GM21515 (cell line): ENCODE measurements around the gene GARIN5A.
"Not testable (repeated sequence)": the region's sequence is repeated elsewhere in the genome, so short reads cannot be mapped to it uniquely, and the experiment has no call there.

ENCODE experiments used
- ATAC-seq: cut with Tn5 transposase; IDR thresholded peaks from one replicate; pipeline ENCODE4 v1.9.1; 2021; ENCODE audit not compliant: unreplicated experiment

GARIN5A gene

DNA sequence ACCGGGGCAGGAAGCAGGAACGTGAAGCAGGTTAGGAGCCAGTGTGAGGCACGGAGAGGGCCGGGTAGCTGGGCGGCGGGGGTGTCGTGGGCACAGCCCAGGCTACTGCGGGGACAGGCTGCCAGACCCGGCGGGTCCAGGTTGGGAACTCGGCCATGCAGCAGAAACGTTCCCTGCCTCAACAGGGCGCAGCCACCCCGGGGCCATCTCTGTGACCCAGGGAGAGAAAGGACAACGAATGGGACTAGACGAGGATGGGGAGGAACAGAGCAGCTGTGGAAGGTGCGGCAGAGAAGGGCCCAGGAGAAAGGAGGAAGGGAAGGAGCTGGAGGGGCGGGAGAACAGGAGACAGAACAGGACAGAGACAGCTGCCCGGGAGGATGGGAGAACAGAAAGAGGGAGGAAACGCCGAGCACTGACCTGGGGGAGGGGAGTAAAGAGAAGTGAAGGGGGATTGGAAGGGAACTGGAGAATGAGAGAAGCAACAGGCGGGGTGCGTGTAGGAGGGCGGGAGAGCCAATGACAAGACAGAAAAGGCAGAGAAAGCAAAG is 12.9 kb upstream of the GARIN5A start:
- no peak for ATAC-seq

DNA sequence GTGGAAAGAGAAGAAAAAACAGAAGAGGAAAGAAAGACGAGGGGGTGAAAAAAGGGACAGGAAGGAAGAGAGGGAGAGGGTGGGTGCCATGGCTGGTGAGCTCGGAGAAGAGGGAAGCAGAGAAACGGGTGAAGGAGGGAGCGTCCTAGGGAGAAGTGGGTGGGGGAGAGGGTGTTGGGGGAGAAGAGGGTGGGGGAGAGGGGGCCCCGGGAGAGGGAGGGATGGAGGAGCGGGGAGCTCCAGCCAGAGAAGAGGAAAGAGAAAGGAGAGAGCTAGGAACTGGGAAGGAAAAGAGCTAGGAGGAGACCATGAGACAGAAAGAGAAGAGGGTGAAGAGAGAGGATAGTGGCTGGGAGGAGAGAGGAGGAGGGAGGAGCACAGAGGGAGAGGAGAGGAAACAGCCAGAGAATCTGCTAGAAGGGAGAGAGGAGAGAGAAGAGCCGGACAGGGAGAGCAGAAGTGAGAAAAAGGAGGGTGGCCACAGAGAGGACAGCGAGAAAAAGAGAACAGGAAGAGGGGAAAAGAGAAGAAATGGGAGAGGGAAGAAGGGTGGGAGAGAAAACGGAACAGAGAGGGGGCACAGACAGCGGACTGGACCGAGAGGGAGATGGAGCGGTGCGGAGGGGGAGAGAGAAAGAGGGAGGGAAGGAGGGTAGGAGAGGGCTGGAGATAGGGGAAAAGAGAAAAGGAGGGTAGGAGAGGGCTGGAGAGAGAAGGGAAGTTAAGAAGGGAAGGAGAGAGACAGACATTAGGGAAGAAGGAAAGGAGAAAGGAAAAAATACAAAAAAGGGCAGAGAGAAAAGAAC is 11.9 kb upstream of the GARIN5A start:
- ATAC-seq, result no peak

DNA sequence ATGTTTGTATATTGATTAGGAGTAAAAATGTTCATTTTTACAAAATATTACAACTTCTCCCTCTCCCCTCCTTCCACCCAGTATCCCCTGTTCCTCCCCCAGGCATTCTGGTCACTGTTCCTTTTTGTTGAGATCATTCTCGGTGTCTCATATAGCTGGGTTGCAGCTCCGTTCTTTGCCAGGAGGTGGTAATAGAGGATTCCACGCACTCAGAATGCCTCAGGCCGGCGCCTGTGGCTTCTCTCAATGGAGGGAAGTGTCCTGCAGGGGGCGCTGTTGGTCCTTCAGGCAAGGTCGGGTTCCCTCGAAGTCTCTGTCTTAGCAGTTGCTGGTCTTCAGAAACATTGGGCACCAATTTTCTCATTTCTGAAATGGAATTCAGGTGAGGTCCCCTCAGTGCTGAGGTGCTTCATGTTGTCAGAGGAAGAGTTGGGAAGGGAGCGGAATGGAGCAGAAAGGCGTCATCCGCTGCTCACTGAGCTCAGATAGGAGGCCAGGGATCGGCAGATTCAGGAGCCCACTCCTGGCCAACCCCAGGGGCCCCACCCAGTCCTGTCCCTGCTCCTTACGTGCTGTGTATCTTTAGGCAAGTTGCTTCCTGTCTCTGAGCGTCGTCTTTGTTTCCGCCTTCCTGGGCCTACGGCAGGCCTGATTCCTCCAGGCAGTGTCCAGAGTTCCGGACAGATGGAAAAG is 10.3 kb upstream of the GARIN5A start:
- no peak for ATAC-seq

DNA sequence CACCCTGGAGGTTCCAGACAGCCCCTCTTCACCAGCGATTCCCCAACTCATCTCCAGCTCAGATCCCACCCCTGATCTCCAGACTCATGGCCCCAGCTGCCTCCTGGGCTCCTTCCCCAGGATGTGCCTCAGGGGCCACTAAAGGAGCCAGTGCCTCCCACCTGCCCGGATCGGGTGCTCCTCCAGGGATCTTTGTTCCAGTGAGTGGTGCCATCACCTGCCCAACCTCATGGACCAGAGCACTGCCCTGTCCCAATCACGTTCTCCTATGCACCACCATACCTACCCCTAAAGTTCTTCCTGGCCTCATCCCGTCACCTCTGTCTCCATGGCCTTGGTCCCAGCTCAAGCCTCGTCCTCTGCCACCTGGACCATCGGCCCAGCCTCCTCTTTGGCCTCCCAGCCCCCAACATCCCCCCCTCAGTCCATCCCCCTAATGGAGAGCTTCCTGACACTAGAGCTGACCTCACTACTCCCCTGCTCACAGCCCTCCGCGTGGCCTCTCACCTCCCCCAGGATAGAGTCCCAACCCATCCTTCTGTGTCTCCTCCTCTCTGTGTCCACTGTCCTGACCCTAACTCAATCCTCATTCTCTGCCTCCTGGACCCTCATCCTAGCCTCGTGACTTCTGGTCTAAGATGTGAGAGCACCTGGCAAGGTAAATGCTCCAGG is 8.8 kb upstream of the GARIN5A start:
- no peak for ATAC-seq

DNA sequence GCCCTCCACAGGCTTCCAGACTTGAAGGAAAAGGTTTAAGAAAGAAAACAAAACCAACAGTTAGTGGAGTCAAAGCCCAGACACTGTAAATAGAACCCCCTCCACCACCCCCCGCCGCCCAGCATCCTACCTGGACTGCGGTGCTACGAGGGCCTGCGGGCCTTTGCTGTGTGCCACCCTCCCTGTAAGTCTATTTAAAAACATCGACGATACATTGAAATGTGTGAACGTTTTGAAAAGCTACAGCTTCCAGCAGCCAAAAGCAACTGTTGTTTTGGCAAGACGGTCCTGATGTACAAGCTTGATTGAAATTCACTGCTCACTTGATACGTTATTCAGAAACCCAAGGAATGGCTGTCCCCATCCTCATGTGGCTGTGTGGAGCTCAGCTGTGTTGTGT is 6.3 kb upstream of the GARIN5A start:
- ATAC-seq, result no peak

DNA sequence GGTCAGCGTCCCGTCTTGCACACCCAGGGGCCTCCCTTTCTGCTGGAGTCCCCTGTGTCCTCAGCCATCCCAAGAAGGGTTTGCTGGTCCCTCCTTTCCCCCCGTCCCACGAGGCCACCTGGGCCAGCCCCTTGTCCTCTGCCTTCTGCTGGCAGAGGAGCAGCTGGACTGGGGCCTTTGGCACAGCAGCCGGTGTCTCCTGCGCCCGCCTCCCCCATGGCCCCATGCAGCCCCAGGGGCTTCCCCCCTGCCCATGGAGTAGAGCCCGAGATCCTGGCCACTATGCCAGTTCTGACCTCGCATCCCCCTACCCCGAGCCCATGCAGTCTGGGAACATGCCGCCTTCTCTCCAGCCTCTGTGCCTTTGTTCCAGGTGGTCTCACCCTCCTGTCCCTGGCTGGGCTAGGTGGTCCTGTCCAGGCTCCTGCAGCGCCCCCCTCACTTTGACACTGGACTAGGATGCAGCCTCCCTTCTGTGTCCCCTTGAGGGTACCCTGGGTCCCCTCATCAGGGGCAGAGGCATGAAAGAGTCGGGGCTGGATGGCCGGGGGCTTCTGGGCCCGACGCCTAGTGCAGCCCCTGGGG is 5.7 kb upstream of the GARIN5A start:
- no peak for ATAC-seq

DNA sequence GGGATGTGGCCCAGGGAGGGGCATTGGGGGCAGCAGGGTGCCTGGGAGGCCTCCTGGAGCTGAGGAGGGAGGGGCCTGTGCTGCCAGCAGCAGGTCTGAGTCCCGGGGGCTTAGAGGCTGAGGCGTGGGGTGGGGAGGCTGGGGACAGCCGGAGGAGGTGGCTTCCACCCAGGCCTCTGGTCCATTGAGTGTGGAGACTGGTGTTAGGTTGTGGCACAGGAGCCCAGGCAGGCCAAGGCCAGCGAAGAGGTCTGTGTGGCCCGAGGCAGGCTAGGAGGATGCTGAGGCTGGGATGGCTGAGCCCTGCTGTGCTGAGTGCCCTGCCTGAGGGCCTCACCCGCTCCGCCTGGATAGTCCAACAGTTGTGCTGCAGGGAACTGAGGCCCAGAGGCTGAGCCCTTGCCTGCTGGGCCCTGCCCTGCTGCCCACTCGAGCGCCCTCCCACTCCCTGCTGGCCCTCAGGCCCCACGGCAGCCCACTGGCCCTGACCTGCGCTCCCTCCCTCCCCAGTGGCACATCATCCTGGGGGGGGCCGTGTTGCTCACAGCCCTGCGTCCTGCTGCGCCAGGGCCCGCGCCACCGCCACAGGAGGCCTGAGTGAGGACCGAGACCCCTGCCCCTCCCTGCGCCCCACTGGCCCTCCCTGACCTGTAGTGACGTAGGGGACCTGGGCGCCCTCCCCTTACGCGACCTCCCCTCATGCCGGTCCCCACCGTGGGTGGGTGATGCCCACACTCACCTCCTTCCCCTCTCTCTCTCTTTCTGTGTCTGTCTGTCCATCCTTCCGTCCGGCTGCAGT is 4.9 kb upstream of the GARIN5A start:
- ATAC-seq, result no peak

DNA sequence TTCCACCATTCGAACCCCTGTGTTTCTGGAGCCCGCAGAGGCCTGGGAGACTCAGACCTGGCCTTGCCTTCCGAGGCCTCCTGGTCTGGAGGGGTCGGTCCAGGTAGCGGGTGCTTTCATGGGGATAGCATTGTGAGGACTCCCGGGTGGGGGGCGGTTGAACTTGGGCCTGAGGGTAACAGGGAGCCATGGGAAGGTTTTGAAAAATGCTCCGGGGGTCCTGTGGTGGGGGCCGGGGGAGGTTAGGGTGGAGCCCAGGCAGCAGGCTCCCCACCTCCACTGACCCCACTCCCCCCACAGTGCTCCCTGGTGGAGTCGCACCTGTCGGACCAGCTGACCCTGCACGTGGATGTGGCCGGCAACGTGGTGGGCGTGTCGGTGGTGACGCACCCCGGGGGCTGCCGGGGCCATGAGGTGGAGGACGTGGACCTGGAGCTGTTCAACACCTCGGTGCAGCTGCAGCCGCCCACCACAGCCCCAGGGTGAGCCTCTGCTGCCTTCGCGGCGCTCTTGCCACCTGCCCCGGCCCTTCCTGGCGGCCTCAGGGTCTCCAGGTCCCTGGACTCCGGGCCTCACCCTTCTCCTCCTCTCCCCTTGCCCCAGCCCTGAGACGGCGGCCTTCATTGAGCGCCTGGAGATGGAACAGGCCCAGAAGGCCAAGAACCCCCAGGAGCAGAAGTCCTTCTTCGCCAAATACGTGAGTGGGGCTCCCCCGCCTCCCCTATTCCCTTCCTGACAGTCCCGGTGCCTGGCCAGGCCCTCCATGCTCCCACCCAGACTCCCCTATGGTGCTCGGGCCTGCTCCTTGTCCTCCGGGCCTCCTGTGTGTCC is 3.8 kb upstream of the GARIN5A start:
- ATAC-seq, result no peak

DNA sequence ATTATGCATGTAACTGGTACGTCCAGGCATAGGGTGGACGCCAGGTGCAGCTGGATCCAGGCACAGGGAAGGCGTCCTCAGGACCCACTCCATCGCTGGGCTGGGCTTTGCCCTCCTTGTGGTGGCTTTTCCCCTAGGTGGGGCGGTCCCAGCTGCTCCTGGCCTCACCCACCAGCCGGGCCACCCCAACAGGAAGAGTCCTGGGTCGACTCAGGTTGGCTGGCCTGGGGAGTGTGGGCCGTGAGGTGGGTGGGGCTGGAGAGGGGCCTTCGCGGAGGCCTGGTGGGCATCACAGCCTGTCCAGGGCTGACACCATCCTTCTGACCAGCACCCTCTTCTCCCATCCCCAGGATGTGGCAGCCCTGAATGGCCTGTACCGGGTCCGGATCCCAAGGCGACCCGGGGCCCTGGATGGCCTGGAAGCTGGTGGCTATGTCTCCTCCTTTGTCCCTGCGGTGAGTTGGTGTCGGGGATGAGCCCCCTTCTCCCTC is 3.2 kb upstream of the GARIN5A start:
- ATAC-seq, result no peak

DNA sequence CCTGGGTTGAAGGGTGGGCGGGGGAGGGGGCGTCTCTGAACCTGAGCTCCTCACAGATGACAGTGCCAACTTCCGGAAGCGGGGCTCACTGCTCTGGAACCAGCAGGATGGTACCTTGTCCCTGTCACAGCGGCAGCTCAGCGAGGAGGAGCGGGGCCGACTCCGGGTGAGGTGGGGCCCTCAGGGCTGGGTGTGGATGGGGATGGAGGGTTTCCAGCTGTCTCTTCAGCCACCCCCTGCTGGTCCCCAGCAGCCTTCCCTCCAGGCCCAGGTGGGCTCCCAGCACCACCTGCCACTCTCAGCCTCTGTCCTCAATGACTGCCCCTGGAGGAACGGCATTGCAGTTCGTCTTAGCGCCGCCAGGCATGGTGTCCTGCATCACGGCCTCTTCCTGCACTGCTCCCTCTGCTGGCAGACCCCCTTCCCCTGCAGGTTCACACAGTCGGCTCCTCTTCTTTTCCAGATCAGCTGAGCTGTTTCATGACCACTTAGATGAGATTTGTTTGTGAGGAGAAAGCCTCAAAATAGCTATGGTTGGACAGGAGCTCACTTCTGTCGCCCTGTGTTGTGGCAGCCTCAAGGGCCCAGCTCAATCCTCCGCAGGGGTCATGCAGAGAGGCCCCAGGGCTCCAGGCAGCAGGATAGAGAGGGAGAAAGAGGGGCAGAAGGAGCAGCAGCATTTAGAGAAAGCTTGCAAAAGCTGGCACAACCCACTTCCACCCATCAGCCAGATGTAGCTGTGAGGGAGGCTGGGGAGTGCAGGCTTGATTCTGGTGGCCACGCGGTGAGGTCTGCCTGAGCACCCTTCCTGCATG is 2.5 kb upstream of the GARIN5A start:
- no peak for ATAC-seq

DNA sequence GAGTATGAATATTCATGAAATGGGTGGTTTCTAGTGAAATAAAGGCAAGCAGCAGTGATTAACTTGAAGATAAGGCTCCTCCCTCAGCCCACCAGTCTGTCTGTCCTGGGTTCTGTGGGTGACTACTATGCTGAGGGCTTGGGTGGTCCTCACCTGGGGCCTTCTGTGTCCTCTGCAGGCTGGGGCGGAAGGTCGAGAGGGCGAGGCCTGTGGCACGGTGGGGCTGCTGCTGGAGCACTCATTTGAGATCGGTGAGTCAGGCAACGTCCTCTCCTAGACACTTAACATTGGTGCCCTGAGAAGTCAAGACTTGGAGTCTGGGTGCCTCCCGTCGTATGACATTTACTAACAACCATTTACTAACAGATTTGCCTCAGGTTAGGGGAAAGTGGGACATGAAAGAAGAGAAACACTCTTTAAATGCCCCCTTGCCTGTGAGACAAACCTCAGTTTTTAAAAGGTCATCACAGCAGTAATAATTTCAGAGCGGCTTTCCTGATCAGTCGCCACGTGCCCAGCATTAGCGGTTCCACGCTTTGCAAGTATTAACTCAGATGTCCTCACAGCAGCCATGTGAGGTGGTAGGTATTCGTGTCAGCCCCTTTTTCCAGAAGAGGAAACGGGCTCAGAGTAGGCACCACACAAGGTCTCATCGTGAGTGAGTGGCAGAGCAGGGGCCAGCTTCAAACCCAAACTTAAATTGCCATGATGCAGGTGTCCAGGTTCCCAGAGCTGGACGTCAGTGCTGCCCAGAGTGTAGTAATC is 1.3 kb upstream of the GARIN5A start:
- ATAC-seq, result no peak

DNA sequence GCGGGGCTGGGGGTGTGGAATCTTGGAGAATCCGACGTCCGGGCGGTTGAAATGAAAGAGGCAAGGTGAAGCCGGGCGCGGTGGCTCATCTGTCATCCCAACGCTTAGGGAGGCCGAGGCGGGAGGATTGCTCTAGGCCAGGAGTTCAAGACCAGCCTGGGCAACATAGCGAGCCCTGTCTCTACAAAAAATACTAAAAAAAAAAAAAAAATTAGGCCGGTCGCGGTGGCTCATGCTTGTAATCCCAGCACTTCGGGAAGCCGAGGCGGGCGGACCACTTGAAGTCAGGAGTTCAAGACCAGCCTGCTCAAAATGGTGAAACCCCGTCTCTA is 225 bp upstream of the GARIN5A start:
- ATAC-seq, result no peak

DNA sequence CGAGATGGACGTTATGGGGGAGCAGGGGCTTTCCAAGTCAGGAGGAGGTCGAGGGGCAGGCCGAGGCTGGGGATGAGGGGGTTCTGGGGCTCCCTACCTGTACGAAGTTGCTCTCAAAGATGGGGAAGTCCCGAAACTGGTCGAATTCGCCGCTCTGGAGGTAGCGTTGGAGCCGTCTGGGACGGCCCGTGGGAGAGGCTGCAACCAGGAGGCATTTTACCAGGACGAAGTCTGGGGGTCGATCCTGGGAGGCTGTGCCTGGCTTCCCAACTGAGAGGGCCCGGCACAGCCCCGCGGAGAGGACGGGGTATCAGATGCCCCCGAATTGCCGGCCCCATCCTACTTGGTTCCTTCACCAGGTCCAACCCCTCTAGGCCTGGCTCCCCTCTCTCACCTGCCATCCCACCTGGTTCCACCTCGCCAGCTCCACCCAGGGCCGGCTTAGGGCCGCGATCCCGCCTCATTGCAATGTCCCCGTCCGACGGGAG is 868 bp downstream of the GARIN5A start:
- ATAC-seq, result no peak

DNA sequence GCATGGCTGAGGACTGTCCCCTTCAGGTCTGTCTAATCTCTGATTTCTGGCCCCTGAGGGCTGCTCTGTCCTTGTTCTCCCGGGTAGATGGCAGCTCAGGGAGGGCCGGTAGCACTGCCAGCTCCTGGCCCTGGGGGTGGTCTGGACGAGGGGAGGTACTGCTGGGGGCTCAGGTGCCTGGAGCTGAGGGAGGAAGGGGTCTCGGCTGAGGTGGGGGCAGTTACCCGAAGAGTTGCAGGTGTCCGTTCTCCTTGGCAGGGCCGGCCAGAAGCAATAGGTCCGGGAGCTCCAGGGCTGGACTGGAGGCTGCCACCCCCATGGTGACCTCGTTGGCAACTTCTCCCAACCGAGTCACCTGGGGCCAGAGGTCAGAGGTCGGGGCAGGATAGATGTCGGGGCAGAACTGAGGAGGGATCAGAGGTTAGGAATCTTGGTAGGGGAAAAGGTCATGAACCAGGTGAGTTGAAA is 1.5 kb downstream of the GARIN5A start:
- no peak for ATAC-seq

DNA sequence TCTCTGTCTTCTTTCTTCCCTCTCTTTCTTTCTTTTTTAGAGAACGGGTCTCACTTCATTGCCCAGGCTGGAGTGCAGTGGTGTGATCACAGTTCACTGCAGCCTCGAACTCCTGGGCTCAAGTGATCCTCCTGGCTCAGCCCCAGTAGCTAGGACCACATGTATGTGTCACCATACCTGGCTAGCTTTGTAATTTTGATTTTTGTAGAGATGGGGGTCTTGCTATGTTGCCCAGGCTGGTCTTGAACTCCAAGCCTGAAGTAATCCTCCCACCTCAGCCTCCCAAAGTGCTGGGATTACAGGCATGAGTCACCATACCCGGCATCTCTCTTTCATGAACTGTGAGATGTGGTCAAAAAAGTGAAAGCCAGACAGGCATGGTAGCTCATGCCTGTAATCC is 3.3 kb downstream of the GARIN5A start:
- not testable (repeated sequence) for ATAC-seq

DNA sequence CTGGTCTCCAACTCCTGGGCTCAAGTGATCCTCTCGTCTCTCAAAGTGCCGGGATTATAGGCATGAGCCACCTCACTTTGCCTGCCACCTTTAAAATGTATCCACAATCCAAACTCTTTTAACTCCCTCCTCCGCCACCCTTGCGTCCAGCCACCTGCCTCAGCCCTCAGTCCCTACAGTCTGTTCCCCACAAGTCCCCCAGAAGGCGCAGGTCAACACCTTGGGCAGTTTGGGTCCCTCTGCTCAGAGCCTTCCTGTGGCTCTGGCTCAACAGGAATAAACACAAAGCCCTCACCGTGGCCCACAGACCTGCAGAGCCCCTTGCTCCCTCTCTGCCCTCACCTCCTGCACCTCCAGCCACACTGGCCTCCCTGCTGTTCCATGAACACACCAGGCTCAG is 7.8 kb downstream of the GARIN5A start:
- ATAC-seq, result no peak

DNA sequence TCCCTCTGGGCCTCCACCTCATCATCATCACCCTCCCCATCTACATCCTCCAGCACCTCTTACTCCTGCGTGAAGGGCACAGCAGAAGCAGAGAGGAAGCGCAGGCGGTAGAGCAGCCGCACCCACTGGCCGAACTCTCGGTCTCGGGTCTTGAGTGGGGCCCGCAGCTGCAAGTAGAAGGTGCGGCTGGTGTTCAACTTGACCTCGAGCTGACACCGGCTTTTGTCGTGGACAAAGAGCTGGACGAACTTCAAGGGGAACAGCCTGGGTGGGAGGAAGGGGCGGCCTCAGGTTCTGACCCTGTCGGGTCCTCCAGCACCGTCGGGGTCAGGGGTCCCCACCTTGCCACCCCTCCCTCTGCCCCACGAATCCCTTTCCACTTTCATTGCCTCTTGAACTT is 9.1 kb downstream of the GARIN5A start:
- ATAC-seq, result no peak

DNA sequence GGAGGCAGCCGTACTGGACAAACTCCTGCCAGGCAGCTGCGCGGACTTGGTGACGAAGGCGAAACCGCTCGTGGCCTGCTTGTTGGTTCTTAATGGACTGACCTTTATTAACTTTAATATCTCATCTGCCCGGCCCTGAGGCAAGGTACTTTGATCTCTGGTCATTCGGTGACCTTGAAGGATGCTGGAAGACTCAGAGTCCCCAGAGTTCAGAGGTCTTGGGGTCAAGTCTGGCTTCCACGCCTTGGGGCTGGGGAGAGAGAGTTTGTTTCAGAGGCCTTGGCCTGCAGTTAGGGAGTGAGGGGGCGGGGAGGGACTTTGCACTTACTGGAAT is 10.0 kb downstream of the GARIN5A start:
- ATAC-seq, result no peak
